ENCODE measurements around the gene PRM3.

Gene PRM3

GRCh38 chr16:11264155-11264832 lies 9.1 kb downstream of the PRM3 start:
- Mint-ChIP-seq H3K27ac (peak overlapping the region; percentile 89), H3K27me3 (no peaks in the 10 kb centered on the region), H3K9me3 (no peaks in the 10 kb centered on the region), H3K36me3 (peaks cover 0 to 4% of the 10 kb centered on the region in 2 donors), H3K4me1 (peaks cover 24 to 32% of the 10 kb centered on the region in 2 donors), H3K4me3 (peak overlapping the region in 1 of 2 donors; percentile 16)
- peak; percentile 73 for ATAC-seq (replicated peaks)
- no peak for DNase-seq

- Mint-ChIP-seq H3K4me1 (peaks cover 27 to 37% of the 10 kb centered on the region in 2 donors), H3K9me3 (no peaks in the 10 kb centered on the region), H3K4me3 (peak overlapping the region in 1 of 2 donors; percentile 26), H3K27ac (peak overlapping the region; percentile 89), H3K27me3 (no peaks in the 10 kb centered on the region), H3K36me3 (peaks cover 0 to 4% of the 10 kb centered on the region in 2 donors)
- DNase-seq = peak; percentile 32
- peak; percentile 85 to 87 for ATAC-seq (replicated peaks)
These were observed 9.7 kb downstream of the PRM3 start for GRCh38 chr16:11263737-11264136.

GRCh38 chr16:11262915-11263314 lies 10.5 kb downstream of the PRM3 start:
- H3K4me1 Mint-ChIP-seq = peaks cover 32 to 46% of the 10 kb centered on the region in 2 donors

GRCh38 chr16:11260596-11260966 lies 12.8 kb downstream of the PRM3 start:
- no peak for DNase-seq
- no peak for ATAC-seq (replicated peaks)
- H3K36me3 Mint-ChIP-seq = peaks cover 5 to 8% of the 10 kb centered on the region in 2 donors
- no peaks in the 10 kb centered on the region for H3K9me3 Mint-ChIP-seq
- no peak overlapping the region for H3K4me3 Mint-ChIP-seq
- no peaks in the 10 kb centered on the region for H3K27me3 Mint-ChIP-seq
- peaks cover 43 to 60% of the 10 kb centered on the region in 2 donors for H3K4me1 Mint-ChIP-seq
- no peak overlapping the region for H3K27ac Mint-ChIP-seq

More at GRCh38 chr16:11262915-11263314, 10.5 kb downstream of the PRM3 start:
- Mint-ChIP-seq H3K4me3 (no peak overlapping the region), H3K9me3 (no peaks in the 10 kb centered on the region), H3K27me3 (no peaks in the 10 kb centered on the region), H3K36me3 (peaks cover 0 to 4% of the 10 kb centered on the region in 2 donors), H3K27ac (no peak overlapping the region)
- ATAC-seq (replicated peaks) (no peak), DNase-seq (no peak)

GRCh38 chr16:11259655-11260595 lies 13.5 kb downstream of the PRM3 start:
- Mint-ChIP-seq H3K27ac (peak overlapping the region; percentile 92), H3K27me3 (no peaks in the 10 kb centered on the region), H3K4me1 (peaks cover 43 to 56% of the 10 kb centered on the region in 2 donors), H3K36me3 (peaks cover 9 to 15% of the 10 kb centered on the region in 2 donors), H3K9me3 (no peaks in the 10 kb centered on the region), H3K4me3 (no peak overlapping the region)
- ATAC-seq (replicated peaks) (no peak), DNase-seq (no peak)

- ATAC-seq (replicated peaks) (peak in 1 of 2 donors; percentile 10), DNase-seq (peak; percentile 33)
- peak overlapping the region; percentile 44 to 46 for H3K4me3 Mint-ChIP-seq
- H3K4me1 Mint-ChIP-seq = peaks cover 38 to 51% of the 10 kb centered on the region in 2 donors
- H3K36me3 Mint-ChIP-seq = peaks cover 19 to 26% of the 10 kb centered on the region in 2 donors
- H3K27me3 Mint-ChIP-seq = no peaks in the 10 kb centered on the region
- peak overlapping the region; percentile 92 for H3K27ac Mint-ChIP-seq
- H3K9me3 Mint-ChIP-seq = no peaks in the 10 kb centered on the region
These were observed 14.6 kb downstream of the PRM3 start for GRCh38 chr16:11258553-11259492.

- Mint-ChIP-seq H3K36me3 (peaks cover 31 to 40% of the 10 kb centered on the region in 2 donors), H3K4me3 (peak overlapping the region; percentile 96 to 100), H3K9me3 (no peaks in the 10 kb centered on the region), H3K4me1 (peaks cover 38 to 55% of the 10 kb centered on the region in 2 donors), H3K27ac (peak overlapping the region; percentile 100), H3K27me3 (no peaks in the 10 kb centered on the region)
- peak; percentile 22 to 33 for ATAC-seq (replicated peaks)
- peak; percentile 69 for DNase-seq
These were observed 16.1 kb downstream of the PRM3 start for GRCh38 chr16:11257131-11257938.

GRCh38 chr16:11256661-11257130 lies 16.7 kb downstream of the PRM3 start:
- H3K4me3 Mint-ChIP-seq = peak overlapping the region; percentile 96 to 100
- peaks cover 35 to 46% of the 10 kb centered on the region in 2 donors for H3K36me3 Mint-ChIP-seq
- DNase-seq = peak; percentile 87
- peak overlapping the region; percentile 100 for H3K27ac Mint-ChIP-seq
- no peaks in the 10 kb centered on the region for H3K27me3 Mint-ChIP-seq
- H3K9me3 Mint-ChIP-seq = no peaks in the 10 kb centered on the region
- ATAC-seq (replicated peaks) = peak; percentile 28 to 38
- H3K4me1 Mint-ChIP-seq = peaks cover 44 to 61% of the 10 kb centered on the region in 2 donors

GRCh38 chr16:11255737-11256660 lies 17.4 kb downstream of the PRM3 start, which contains the start of gene SOCS1:
Gene SOCS1, minus strand, starts transcription at chr16:11256204. Its CDS starts 726 bp downstream, at chr16:11255478.
- Mint-ChIP-seq H3K4me1 (peaks cover 47 to 67% of the 10 kb centered on the region in 2 donors), H3K27me3 (no peaks in the 10 kb centered on the region), H3K9me3 (no peaks in the 10 kb centered on the region)

GRCh38 chr16:11254913-11255736 lies 18.3 kb downstream of the PRM3 start:
- H3K36me3 Mint-ChIP-seq = peaks cover 41 to 56% of the 10 kb centered on the region in 2 donors
- H3K4me3 Mint-ChIP-seq = peak overlapping the region; percentile 95 to 96
- no peaks in the 10 kb centered on the region for H3K27me3 Mint-ChIP-seq
- peak overlapping the region; percentile 96 for H3K27ac Mint-ChIP-seq
- H3K9me3 Mint-ChIP-seq = peaks cover 0 to 4% of the 10 kb centered on the region in 2 donors
- no peak for ATAC-seq (replicated peaks)
- H3K4me1 Mint-ChIP-seq = peaks cover 52 to 76% of the 10 kb centered on the region in 2 donors
- peak; percentile 44 for DNase-seq

More at GRCh38 chr16:11255737-11256660, 17.4 kb downstream of the PRM3 start, which contains the start of gene SOCS1:
- ATAC-seq (replicated peaks) (peak; percentile 55 to 56), DNase-seq (peak; percentile 88)
- Mint-ChIP-seq H3K36me3 (peaks cover 35 to 47% of the 10 kb centered on the region in 2 donors), H3K4me3 (peak within 1 kb of the TSS; percentile 96 to 100), H3K27ac (peak within 1 kb of the TSS; percentile 100)
